Measurements from ENCODE around the gene ZFP42.
"Not testable (repeated sequence)": the region's sequence is repeated elsewhere in the genome, so short reads cannot be mapped to it uniquely, and the experiment has no call there.

ZFP42 gene

DNA sequence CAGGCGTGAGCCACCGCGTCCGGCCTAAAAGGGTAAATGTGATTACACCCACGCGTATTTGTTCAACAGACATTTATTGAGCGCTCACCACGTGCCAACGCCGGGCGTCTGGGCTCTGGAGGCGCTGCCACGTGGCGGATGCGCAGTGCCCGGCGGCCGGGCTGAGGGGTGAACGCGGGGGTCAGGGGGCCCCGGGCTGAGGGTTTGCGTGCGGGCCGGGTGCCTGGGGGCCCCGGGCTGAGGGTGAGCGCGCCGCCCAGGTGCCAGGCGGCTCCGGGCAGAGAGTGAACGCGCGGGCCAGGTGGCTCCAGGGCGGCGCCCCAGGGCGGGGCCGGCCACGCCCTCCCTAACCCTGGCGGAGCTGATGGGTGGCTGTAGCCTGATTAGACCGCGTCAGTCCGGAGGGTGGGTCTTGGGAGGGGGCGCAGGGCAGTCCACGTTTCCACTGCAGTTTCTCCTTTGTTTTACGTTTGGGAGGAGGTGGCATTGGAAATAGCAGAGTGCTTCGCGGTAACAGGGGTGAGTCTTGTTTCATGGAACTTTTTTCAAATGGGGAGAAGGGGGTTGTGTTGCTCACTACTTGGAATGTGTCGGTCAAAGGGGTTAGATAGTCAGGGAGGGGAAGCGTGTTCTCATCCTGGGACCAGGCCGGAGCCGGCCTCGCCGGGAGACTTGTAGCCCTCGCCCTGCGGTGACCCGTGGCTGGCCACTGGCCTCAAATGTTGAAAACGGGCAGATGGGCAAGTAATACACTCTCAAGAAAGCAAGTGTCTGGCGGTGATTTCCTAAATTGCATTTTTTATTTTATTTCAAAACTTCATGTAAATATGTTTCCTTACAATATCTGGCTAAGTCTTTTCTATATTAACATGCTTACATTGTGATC is at the start of gene ZFP42:
TSS of gene ZFP42 (plus strand) at position 450 of the 886 bp plus-strand sequence. CDS start 7,037 bp downstream, outside the sequence.
- no peak for DNase-seq

DNA sequence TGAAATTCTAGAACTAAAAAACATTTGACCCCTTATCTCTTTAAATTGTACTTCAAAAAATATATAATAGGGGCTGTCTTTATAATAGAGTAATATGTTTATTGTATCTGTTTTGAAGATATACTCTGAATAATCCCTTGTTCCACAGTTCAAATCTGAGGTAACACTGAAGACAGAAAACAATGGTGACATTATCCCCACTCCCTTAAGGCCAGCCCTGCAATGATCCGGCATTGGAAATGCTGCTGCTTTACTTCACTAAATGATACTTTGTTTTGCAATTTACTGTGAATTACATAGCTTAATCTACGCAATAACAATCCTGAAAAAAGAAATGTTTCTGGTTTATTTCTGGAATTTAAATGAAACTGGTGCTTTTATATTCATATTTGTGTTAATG is 34.4 kb upstream of the ZFP42 start:
- no peak for DNase-seq

DNA sequence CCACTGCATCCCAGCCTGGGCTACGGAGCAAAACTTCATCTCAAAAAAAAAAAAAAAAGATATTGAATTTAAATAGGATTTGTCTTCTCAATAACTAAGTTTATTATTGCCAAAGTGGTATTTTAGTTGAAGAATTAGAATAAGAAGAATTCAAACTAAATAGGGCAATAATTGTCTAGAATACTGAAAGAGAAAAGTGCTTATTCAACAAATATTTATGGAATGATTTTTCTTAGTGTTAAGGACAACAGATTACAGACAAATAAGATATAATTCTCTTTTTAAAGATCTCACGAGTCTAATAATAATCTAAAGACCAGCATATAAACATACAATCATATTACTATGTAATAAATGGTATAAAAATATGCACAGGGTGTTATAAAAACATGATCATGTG is 33.6 kb upstream of the ZFP42 start:
- no peak for DNase-seq

DNA sequence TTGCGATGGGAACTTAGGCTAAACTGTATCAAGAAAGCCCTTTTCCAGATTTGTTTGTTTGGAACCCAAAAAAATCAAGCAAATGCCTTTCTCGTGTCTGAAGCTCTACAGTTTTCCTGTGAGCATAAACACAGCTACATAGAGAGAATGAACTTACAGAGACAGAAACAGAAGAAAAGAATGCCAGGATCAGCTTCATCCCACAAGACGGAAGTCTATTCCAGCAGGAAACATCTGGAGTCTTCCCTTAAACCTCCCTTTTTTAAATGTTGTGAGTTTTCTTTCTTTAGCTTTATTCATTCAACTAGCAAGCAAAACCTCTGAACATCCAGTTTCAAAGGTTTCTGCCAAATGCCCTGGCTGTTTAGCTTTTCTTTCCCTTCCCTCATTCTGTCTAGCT is 32.6 kb upstream of the ZFP42 start:
- no peak for DNase-seq

DNA sequence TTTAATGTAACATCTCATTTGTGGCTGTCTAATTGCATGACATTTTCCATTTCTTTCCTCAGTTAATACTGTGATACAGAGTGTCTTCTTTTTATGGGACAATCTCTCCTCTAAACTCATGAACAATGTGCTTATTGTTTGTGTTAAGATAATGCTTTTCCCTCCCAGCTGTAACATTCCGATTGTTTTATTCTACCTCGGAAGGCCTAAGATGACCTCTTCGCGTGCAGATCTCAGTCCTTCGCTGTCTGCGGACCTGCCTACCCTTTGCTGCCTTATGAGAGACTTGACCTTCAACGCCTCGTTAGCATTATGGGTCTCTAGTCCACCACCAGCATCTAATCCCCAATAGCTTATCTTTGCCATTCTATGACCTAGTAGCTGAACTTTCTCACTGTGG is 29.8 kb upstream of the ZFP42 start:
- no peak for DNase-seq

DNA sequence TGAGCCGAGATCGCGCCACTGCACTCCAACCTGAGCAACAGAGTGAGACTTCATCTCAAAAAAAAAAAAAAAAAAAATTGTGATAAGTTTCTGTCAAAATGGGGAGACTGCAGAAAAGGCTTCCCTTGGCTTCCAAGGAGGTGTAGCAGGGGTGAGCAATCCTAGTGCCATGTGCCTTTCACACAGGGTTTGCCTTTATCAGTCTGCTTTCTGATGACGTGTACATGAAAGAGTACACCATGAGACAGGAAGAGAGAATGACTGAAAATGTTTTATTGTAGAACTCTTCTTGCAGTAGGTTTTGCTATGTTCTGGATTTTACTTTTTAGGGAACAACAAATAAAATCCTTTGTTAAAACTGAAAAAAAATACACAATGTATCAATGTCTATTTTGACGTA is 23.4 kb upstream of the ZFP42 start:
- no peak for DNase-seq

DNA sequence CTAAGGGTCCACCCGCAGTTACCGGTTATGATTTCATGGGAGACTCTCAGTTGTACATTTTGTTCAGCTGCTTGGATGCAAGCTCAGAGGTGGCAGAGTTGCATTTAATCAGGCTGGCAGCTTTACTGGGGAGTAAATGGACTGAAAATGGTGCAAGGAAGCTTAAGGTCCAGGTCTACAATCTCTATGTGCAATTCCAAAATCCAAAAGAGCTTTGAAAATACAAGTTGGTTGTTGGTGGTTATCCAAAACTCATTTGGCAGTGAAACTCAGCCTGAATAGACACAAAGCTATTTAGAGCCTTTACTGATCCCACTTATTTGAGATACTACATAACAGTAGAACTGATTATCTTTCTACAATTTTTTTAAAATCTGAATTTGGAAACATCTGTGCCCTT is 11.8 kb upstream of the ZFP42 start:
- no peak for DNase-seq

DNA sequence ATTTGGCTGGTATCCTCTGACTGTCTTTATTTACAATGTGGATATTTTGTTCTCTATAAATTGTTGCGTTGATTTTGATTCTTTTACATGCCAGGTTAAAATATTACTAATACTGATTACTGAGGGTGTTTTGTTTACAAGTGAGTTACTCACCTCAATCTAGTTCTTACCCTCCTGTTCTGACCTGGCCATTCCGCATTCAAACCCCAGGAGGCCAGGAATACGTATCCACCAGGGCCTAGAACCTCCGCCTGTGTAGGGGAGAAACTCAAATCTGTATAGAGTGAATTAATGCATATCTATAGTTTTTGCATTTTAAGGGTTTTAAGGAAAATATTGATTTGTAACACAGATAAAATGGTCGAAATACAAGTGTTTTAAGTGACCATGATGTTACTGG is 2.6 kb upstream of the ZFP42 start:
- no peak for DNase-seq

DNA sequence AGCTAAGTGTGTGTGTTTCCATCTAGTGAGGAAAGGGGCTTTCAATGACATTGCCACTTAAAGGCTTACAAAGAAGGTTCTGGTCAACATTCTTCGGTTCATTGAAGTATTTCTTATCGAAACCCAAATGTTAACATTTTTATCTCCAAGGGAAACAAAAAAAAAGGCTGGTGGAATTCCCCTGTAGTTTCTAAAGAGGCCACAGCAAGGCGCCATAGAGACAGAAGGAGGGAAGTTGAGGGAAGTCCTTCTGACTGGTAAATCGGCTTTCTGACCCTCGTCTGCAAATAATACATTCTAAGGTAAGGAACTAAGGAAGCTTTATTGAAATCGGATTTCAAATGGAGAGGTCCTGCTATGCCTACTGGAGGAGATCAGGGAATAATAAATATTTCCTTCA is 1.7 kb upstream of the ZFP42 start:
- no peak for DNase-seq

DNA sequence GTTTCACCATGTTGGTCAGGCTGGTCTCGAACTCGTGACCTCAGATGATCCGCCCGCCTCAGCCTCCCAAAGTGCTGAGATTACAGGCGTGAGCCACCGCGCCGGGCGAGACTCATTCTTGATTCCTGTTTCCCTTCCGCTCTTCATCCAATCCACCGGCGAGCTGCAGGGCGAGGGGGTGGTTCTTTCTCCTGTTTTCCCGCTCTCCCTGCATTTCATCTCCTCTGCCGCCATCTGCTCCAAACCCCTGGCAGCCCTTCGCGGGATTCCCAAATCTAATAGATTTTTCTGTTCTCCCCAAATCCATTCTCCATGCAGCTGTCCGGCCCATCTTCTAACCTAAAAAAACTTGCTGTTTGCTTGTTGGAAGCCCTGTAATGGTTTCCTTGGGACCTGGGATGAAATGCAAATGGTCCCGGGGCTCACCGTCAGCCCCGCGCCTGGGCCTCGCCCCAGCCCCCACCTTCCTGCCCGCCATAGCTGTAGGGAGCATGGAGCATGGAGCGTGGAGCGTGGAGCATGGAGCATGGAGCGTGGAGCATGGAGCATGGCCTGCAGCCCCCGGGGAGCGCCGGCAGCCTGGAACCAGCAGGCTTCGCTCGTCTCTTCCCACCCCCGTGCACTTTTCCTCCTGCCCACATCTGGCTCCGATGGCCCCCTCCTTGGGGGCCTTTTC is 1.1 kb downstream of the ZFP42 start:
- DNase-seq: no peak

DNA sequence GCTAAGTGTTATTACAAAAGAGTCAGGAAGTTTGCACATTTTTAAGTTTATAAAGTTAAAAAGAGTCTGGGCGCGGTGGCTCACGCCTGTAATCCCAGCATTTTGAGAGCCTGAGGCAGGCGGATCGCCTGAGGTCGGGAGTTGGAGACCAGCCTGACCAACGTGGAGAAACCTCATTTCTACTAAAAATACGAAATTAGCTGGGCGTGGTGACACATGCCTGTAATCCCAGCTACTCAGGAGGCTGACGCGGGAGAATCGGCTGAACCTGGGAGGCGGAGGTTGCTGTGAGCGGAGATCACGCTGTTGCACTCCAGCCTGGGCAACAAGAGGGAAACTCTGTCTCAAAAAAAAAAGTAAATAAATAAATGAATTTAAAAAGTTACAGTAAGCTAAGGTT is 2.4 kb downstream of the ZFP42 start:
- DNase-seq: not testable (repeated sequence)

DNA sequence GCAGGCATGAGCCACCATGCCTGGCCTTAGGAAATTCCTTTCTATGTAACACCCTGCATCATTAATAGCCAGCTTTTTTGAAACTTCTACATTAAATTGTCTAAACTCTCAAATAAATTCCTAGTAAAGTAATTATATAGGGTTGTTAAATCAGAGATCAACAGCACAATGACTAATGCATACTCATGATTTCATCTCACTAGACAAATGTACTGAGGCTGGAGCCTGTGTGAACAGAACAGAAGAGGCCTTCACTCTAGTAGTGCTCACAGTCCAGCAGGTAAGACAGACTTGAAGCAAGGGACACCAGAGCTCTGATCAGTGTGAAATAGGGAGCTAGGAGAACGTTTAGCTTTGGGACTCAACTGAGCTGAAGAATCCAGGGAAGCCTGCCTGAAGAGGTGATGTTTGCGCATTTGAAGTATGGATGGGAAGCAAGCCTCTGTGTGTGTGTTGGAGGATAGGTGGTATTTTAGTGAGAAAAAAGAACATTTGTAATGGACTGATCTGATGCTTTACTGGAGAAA is 3.9 kb downstream of the ZFP42 start:
- no peak for DNase-seq

DNA sequence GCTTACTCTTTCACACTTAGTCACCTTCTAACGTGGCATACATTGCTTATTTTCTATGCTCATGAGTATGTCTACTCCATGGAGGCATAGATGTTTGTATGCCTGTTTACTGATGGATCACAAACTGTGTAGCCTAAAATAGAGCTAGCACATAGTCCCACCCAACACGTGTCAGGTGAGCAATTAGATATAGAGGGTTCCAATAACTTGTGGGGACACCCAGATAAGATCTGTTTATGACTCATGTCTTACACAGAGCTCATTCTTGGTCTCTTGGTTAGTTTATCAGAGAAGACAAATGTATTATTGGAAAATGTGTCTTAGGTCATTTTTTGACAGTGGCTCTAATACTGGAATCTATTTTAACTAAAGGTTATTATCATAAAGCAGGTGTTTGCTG is 6.8 kb downstream of the ZFP42 start:
- no peak for DNase-seq

DNA sequence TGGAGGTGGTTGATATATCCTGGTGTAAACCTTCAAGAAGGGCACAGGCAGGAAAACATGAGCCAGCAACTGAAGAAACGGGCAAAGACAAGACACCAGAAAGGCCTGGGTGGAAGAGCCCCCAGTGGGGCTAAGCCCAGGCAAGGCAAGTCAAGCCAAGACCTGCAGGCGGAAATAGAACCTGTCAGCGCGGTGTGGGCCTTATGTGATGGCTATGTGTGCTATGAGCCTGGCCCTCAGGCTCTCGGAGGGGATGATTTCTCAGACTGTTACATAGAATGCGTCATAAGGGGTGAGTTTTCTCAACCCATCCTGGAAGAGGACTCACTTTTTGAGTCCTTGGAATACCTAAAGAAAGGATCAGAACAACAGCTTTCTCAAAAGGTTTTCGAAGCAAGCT is 7.2 kb downstream of the ZFP42 start:
- no peak for DNase-seq

DNA sequence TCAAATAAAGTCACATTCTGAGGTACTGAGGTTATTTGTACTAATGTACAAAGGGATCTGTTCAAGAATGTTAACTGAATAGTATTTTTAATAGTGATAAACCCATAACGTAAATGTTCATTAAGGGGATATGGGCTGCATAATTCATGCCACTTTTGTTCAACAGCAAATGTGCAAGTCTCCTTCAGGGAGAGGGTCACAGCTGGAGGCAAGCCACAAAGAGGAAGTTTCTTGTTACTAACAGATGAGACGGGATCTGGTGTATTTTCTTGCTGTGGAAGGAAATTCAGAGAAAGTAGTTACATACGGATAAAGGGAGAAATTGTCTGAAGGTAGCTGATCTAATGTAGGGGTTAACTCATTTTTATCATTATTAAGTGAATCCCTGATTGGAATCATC is 10.0 kb downstream of the ZFP42 start:
- no peak for DNase-seq

DNA sequence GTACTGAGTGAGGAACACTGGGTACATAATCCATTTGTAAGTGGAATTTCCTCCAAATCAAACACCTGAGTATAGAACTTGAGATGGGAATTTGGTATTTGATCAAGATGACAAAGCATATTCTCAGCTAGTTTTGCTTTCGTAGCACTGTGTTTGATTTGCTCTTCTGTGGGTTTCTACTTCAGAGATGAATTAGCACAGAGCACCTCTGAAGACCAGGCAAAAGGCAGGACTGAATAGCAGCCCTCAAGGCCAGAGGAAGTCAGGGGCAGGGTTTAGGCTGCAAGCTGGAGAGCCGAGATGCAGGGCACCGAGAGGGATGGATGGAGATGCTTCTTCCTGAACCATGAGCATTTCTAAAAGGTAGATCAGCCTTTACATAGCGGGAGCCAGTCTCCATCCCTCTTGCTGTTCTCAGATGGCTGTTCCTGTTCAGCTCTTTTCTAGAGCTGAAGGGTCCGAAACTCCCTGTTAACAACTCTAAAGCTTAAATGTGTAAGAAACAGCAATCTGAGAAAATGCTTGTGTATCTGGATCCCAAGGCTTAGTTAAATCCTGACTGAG is 10.8 kb downstream of the ZFP42 start:
- DNase-seq: no peak

DNA sequence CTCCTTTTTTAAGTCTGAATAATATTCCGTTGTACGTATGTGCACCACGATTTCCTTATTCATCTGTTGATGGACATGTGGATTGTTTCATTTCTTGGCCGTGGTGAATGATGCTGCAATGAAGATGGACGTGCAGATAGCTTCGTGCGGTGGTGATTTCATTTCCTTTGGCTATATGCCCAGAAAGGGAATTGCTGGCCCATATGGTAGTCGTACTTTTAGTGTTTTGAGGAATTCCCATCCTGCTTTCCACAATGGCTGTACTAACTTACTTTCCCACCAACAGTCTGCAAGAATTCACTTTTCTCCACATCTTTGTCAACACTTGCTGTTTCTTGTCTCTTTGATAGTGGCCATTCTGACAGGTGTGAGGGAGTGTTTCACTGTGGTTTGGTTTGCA is 12.8 kb downstream of the ZFP42 start:
- DNase-seq: no peak

DNA sequence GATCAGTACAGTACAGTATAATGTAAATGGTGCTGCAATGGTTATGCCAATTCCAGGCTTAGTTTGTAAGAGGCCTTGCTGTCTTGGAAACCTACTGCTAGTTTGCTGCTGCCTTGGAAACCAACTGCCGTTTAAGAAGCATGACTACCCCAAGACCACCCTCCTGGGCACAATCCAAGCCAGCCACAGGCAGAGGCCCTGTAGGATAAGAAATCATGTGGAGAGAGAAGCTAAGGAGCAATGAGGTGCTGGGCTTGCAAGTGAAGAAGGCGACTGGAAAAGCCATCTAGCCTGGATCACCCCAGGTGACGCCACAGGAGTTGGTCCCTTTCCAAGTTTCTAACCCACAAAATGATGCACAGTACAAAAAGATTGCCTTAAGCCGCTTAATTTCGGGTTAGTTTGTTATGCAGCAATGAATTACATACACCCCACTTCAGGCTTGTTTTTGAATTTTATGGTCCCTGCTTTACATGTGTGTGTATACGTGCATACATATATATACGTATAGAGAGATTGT is 16.9 kb downstream of the ZFP42 start:
- DNase-seq: no peak

DNA sequence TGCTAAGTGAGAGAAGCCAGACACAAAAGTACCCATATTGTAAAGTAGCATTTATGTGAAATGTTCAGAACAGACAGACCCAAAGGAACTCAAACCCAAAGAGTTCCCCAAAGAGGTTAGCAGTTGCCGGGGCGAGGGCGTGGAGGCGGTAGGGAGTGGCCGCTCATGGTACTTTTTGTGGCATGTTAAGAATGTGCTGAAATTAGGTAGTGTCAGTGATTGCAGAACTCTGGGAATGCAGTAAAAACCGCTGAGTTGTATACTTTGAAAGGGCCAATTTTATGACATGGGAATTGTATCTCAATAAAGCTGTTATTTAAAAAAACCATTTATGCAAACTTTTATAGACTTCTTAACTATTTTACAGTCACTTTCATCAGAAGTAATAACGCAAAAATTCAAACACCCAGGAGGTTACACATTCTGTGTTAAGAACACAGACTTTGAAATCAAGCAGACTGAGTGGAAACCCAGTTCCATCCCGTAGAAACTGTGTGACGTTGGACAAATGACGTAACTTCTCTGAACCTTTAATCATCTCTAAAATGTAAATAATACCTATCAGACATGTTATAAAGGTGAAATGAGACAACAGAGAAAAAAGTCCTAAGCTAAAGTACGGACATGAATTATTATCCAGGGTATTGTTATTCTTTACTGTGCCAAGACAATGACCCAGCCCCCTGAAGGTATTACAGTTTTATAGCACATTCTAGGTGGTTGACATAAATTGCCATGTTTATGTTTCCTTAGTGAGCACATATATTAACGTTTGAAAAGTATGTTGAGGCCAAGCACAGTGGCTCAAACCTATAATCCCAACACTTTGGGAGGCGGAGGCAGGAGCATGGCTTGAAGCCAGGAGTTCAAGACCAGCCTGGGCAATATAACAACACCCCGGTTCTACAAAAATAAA is 19.7 kb downstream of the ZFP42 start:
- no peak for DNase-seq

DNA sequence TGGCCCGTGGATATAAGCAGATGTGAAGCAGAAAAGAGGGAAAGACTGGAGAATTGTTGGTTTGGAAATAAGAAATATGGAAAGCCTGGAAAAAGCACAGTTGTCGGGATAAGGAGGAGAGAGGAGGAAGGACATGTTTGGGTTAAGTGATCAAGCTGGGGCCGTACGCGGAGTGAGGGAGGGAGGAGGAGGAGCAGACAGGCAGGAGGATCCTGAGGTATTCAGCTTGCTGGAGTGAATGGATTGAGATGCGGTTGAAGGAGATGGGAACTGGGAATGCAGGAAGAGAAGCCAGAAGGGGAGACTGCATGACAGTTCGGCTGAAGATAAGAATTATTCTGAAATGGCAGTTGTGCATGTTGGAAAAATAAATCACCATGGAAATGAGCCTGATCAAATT is 21.2 kb downstream of the ZFP42 start:
- DNase-seq: no peak

DNA sequence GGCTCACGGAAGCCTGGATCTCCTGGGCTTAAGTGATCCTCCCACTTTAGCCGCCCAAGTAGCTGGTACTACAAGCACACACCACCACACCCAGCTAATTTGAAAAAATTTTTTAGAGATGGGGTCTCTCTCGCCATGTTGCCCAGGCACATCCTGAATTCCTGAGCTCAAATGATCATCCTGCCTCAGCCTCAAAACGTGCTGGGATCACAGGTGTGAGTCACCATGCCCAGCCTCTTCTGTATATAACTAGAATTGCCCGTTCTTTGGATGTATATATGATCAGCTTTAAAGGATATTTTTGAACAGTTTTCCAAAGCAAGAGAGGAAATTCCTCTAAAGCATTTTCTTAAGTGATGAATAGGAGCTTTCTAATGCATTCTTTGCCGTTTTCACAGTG is 22.7 kb downstream of the ZFP42 start:
- no peak for DNase-seq

DNA sequence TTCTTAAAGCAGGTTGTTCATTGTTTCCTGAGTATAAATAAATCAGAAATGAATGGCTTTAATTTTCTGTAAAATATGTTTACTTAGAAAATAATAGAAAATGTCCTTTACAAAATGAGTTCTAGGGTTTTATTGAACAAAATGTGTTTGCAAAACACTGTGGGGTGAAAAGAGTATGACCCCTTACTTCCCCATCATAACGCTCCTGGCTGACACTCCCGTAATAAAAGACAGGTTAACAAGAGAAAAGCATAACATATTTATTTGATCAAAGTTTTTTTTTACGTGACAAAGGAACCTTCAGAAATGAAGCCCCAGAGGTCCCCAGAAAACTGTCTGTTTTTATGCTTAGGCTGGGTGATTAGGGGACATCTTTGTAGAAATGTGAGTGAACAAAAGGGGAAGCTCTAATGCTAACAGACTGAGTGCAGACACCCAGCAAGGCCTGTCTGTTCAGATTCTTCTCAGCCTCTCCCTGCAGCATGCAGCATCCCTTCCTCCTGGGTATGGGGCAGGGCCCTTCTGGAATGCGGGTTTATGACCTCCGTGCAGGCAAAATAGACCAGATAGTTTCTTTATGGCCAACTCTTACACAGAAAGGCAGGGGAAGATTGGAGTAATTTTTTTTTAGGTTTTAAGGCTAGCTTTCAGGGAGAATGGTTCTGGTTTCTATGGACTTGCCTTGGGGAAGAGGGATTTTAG is 26.1 kb downstream of the ZFP42 start:
- no peak for DNase-seq

Data from stimulated activated naive CD4-positive, alpha-beta T cell treated with Interleukin-2 at 50 U/mL for 16 hours (primary cell).